LNCAP (cell line): ENCODE data around the gene SUFU.

ENCODE experiments used
- TF ChIP-seq, protein P1 (sequence below): fragments of 450-650 bp; IDR thresholded peaks from 2 replicates; pipeline ENCODE4 v1.5.1; 2017; ENCODE audit warnings: mild to moderate bottlenecking

The SUFU gene

DNA sequence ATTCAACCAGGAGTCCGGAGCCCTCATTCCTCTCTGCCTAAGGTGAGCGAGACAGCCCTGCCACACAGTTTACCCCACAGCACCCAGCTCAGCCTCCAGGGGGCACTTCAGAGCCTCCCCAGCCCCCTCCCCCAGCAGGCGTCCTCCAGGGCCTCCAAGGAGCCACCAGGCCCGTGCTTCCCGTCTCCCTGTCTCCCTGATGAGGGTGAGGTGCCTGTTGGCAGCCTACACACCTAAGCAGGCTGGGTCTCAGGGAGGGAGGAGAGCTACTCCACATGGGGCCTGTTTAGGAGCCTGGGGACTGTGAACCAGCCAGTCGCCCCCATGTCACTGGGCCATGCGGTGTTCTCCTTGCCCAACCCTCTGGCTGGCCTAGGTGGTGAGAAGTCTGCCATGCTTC is 111.6 kb downstream of the SUFU start:
- TF ChIP-seq, protein P1, sequence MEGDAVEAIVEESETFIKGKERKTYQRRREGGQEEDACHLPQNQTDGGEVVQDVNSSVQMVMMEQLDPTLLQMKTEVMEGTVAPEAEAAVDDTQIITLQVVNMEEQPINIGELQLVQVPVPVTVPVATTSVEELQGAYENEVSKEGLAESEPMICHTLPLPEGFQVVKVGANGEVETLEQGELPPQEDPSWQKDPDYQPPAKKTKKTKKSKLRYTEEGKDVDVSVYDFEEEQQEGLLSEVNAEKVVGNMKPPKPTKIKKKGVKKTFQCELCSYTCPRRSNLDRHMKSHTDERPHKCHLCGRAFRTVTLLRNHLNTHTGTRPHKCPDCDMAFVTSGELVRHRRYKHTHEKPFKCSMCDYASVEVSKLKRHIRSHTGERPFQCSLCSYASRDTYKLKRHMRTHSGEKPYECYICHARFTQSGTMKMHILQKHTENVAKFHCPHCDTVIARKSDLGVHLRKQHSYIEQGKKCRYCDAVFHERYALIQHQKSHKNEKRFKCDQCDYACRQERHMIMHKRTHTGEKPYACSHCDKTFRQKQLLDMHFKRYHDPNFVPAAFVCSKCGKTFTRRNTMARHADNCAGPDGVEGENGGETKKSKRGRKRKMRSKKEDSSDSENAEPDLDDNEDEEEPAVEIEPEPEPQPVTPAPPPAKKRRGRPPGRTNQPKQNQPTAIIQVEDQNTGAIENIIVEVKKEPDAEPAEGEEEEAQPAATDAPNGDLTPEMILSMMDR = no peak

DNA sequence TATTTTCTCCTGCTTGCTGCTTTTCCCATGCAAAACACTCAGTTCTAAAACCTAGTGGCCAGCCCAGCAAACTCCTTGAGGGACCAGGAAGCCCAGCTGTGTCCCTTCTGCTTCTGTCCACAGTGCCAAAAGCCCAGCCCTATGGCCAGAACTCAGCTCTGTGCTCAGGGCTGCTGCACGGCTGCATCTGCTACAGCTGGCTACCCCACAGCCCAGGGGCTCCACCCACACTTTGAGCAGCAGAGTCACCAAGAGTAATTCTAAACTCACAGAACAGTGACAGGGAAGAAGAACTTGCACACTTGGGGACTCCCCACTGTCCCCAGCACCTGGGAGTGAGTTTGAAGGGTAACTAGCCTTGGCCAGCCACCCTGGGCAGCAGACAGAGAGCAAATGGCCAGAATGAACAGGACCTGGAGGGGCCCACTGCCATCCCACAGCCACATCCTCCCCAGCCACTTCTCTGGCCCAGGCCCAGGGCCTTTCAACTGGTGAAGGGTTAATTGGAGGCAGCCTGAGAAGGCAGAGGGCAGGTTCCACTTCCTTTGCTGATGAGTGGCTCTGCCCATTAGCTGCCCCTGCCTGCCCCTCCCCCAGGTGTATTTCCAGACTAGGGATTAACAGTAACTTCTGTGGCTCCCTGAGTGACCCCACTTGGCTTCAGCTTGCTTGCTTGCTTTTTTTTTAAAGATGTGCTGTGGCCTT is 112.4 kb downstream of the SUFU start:
- TF ChIP-seq, protein P1 = no peak

DNA sequence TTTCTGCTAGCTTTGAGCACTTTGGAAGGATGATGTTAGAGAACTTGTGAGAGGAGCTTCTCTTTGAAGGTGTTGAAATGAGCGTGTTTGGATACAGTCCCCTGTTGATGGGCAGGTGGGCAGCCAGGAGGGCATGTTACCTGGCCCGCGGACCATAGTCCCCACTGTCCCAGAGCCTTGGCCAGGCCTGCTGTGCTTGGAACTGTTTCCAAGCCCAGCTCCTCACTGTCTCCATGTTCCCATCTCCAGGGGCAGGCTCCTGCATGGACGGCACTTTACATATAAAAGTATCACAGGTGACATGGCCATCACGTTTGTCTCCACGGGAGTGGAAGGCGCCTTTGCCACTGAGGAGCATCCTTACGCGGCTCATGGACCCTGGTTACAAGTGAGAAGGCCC is 113.3 kb downstream of the SUFU start:
- TF ChIP-seq, protein P1 = no peak

DNA sequence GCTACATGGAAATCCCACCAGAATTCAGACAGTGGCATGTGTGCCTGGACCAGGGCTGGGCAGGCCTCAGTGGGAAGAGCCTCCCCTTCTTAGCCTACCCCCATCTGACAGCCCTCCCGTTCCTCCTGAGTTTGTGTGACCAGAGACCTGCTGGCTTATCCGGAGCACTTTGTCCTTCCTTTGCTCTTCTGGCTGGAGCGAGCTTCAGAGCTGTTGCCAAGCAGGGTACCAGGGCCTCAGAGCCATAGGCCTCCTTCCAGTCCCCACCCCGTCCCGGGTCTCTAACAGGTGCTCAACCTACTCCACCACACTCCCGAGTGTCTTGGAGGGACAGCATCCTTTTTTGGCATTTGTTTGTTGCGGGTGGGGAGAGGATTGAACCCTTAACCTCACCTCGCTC is 114.0 kb downstream of the SUFU start:
- TF ChIP-seq, protein P1 = no peak

DNA sequence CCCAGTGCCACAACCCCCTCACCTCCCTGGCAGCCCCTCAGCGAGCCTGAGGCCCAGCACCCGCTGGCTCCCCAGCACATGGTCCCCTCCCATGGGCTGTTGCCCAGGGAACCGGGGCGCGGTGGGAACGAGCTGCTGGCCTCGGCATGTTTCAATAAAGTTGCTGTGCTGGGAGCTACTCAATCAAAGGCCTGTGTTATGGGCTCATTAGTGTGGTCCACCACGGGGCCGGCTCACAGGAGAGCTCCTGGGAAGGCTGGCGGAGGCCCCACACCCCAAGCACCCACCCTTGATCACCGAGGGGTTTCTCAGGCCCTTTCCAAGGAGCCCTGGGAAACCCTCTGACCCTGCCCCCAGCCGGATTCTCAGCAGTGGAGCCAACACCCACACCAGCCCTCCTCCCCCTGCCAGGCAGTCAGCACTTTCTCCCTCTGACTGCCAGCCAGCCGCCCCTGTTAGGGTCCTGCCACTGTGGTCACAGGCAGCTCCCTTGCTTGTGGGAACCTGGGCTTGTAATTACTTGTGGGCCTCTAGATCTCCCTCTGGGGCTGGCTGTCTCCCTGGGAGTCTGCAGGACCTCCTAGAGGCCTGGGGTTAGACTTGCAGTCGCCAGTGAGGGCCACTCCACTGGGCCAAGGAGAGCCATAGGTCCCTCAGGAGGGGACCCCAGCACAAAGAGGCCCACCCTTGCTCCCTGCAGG is 115.7 kb downstream of the SUFU start:
- TF ChIP-seq, protein P1 = no peak

DNA sequence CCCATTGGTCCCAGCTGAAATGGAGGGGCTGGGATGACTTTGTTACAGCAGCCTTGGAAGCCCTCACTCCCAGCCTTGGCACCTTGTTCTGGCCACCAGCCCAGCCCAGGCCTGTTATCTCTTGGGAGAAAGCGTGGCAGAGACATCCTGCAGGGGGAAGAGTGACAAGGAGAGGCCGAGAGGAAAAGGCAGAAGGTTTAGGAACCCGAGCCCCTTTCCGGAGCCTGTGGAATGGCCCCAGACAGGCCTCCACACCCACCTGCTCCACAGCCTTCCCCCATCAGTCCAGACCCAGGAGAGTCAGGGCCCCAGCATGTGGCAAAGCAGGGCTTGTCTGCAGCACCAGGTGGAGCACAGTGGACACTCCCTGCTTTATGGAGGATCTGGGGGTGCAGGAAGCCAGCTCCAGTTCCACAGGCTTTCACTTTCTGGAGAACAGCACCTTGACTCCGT is 116.4 kb downstream of the SUFU start:
- TF ChIP-seq, protein P1 = no peak

DNA sequence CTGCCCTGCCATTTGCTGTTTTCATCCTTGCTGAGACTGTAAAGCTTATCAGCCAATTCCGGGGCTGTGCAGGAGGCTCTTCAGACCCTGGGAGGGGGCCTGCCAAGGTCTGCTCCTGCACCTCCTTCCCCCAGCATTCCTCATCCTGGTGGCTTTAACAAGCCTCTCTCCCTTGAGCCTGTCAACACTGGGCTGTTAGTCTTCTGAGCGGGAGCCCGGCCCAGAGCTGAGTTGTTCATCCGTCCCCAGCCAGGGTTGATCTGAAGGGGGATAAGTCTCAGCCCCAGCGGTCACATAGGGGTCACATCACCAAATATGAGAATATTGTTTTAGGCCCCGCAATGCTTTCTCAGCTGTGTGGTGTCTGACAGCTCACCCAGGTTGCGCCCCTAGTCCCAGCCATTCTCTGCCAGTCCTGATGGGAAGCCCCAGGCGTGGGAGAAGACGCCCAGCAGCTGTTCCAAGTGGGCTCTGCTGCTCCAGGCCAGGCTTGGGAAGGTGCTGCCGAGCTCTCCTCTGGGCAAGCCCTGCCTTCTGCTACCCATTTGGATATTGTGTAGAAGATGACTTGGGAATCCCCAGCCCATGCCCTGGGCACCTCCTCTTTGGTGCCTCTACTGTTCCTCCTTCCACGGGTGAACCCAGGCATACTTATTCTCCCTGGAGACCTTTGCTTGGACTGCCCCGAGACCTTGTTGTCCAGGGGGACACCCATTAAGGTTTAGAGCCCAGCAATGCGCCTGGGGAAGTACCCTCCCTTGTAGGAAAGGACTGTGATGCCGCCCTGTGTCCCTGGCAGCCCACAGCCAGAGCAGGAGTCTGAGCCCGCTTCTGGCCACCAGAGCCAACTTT is 117.0 kb downstream of the SUFU start:
- TF ChIP-seq, protein P1 = no peak
